Loucy (cell line): ENCODE data around the gene CDK9.

Source experiments
- H2AFZ ChIP-seq: fragments of 200-600 bp; sonication (generic); 2 replicates; pipeline ENCODE4 v1.6.0; 2016; ENCODE audit warnings: antibody characterized with exemption, mild to moderate bottlenecking, low read length, moderate library complexity
- H3F3A ChIP-seq: fragments of 200-600 bp; 2 replicates; pipeline ENCODE4 v1.6.0; 2016; ENCODE audit warnings: antibody characterized with exemption, low read depth, mild to moderate bottlenecking
- H3K27me3 ChIP-seq: fragments of 200-600 bp; sonication (generic); 2 replicates; pipeline ENCODE4 v1.6.1; 2014; ENCODE audit warnings: low read length, mild to moderate bottlenecking; ENCODE audit not compliant: insufficient read depth, poor library complexity, severe bottlenecking
- H3K36me3 ChIP-seq: fragments of 200-600 bp; sonication (generic); 2 replicates; pipeline ENCODE4 v1.6.1; 2016; ENCODE audit warnings: low read length; ENCODE audit not compliant: insufficient read depth
- H3K4me1 ChIP-seq: fragments of 200-600 bp; sonication (generic); 2 replicates; pipeline ENCODE4 v1.5.1; 2014; ENCODE audit warnings: low read length, mild to moderate bottlenecking; ENCODE audit not compliant: insufficient read depth, poor library complexity, severe bottlenecking
- H3K4me2 ChIP-seq: fragments of 200-600 bp; sonication (generic); 2 replicates; pipeline ENCODE4 v1.6.0; 2014; ENCODE audit warnings: antibody characterized with exemption, low read length, low read depth, mild to moderate bottlenecking; ENCODE audit not compliant: poor library complexity, severe bottlenecking
- H3K4me3 ChIP-seq: fragments of 200-600 bp; sonication (generic); 2 replicates; pipeline ENCODE4 v1.5.1; 2014; ENCODE audit warnings: low read length, mild to moderate bottlenecking, mixed read lengths; ENCODE audit not compliant: poor library complexity, severe bottlenecking
- H3K79me2 ChIP-seq: fragments of 200-600 bp; sonication (generic); 2 replicates; pipeline ENCODE4 v1.6.1; 2014; ENCODE audit warnings: low read length; ENCODE audit not compliant: insufficient read depth
- H3K9ac ChIP-seq: fragments of 200-600 bp; sonication (generic); 2 replicates; pipeline ENCODE4 v1.6.0; 2014; ENCODE audit warnings: mild to moderate bottlenecking, low read depth, low read length, moderate library complexity; ENCODE audit not compliant: poor library complexity, severe bottlenecking
- H3K9me2 ChIP-seq: fragments of 200-600 bp; sonication (generic); replicated peaks from 2 replicates; pipeline ENCODE4 v1.6.1; 2016; ENCODE audit warnings: low read depth, low read length, mixed read lengths
- H3K9me3 ChIP-seq: fragments of 200-600 bp; sonication (generic); 2 replicates; pipeline ENCODE4 v1.6.1; 2014; ENCODE audit warnings: mild to moderate bottlenecking, antibody characterized with exemption, low read length, low read depth; ENCODE audit not compliant: insufficient read depth
- H4K20me1 ChIP-seq: fragments of 200-600 bp; sonication (generic); 2 replicates; pipeline ENCODE4 v1.6.0; 2014; ENCODE audit warnings: antibody characterized with exemption, low read length, mild to moderate bottlenecking; ENCODE audit not compliant: insufficient read depth, poor library complexity, severe bottlenecking
- CTCF ChIP-seq: fragments of 200-600 bp; sonication (generic); conservative IDR thresholded peaks from 2 replicates; pipeline ENCODE4 v1.5.1; 2014; ENCODE audit warnings: mild to moderate bottlenecking, antibody characterized with exemption, low read length
- EZH2phosphoT487 ChIP-seq: fragments of 200-600 bp; IDR thresholded peaks from 2 replicates; pipeline ENCODE4 v1.6.1; 2018; ENCODE audit warnings: antibody characterized with exemption, mild to moderate bottlenecking, moderate library complexity, borderline replicate concordance

CDK9 gene

GRCh38 chr9:127746959-127747569 lies 38.8 kb upstream of the CDK9 start:
- Histone ChIP-seq H3K9me2 (no peaks in the 10 kb centered on the region), H3K4me2 (no peak overlapping the region), H3K27me3 (no peaks in the 10 kb centered on the region), H3K36me3 (peaks cover 92% of the 10 kb centered on the region; the same call in 1 of the 2 replicates), H4K20me1 (peaks cover 22% of the 10 kb centered on the region), H3K9ac (no peak overlapping the region), H3K4me3 (no peak overlapping the region), H2AFZ (no peak overlapping the region), H3K79me2 (no peaks in the 10 kb centered on the region), H3K4me1 (no peaks in the 10 kb centered on the region), H3K9me3 (no peaks in the 10 kb centered on the region), H3F3A (no peaks in the 10 kb centered on the region)
- TF ChIP-seq EZH2phosphoT487, result no peak
- no peak for TF ChIP-seq CTCF

- H3K79me2 ChIP-seq, result no peaks in the 10 kb centered on the region
- peaks cover 27% of the 10 kb centered on the region for H4K20me1 ChIP-seq
- H3K27me3 ChIP-seq, result no peaks in the 10 kb centered on the region
These were observed 36.6 kb upstream of the CDK9 start for GRCh38 chr9:127749090-127749787.

GRCh38 chr9:127751269-127752054 lies 34.4 kb upstream of the CDK9 start:
- Histone ChIP-seq H3K4me1 (no peaks in the 10 kb centered on the region), H3K36me3 (peaks cover 65% of the 10 kb centered on the region; the same call in 1 of the 2 replicates), H3K27me3 (no peaks in the 10 kb centered on the region)

More at GRCh38 chr9:127749090-127749787, 36.6 kb upstream of the CDK9 start:
- Histone ChIP-seq H3K36me3 (peaks cover 82% of the 10 kb centered on the region; the same call in 1 of the 2 replicates), H3K4me3 (no peak overlapping the region), H3F3A (no peaks in the 10 kb centered on the region), H3K4me2 (no peak overlapping the region), H2AFZ (no peak overlapping the region), H3K4me1 (no peaks in the 10 kb centered on the region), H3K9me3 (no peaks in the 10 kb centered on the region), H3K9ac (no peak overlapping the region), H3K9me2 (no peaks in the 10 kb centered on the region)
- TF ChIP-seq CTCF (no peak), EZH2phosphoT487 (no peak)

More at GRCh38 chr9:127751269-127752054, 34.4 kb upstream of the CDK9 start:
- H2AFZ ChIP-seq, result no peak overlapping the region
- no peak overlapping the region for H3K4me2 ChIP-seq
- H3K4me3 ChIP-seq, result no peak overlapping the region
- H4K20me1 ChIP-seq, result peaks cover 27% of the 10 kb centered on the region
- no peaks in the 10 kb centered on the region for H3K9me3 ChIP-seq
- no peak for TF ChIP-seq EZH2phosphoT487
- H3F3A ChIP-seq, result no peaks in the 10 kb centered on the region
- H3K79me2 ChIP-seq, result no peaks in the 10 kb centered on the region
- no peak overlapping the region for H3K9ac ChIP-seq
- no peaks in the 10 kb centered on the region for H3K9me2 ChIP-seq
